Activated T-cell treated with anti-CD3 and anti-CD28 coated beads, Interleukin-2, amount 50 U/mL, for 1 hour (primary cell): ENCODE data around the gene ZFYVE16.
"Not testable (repeated sequence)": the region's sequence is repeated elsewhere in the genome, so short reads cannot be mapped to it uniquely, and the experiment has no call there.

Experiments
- DNase-seq: peaks from one replicate; pipeline ENCODE4 v3.0.0-alpha.2; 2020

The ZFYVE16 gene

DNA sequence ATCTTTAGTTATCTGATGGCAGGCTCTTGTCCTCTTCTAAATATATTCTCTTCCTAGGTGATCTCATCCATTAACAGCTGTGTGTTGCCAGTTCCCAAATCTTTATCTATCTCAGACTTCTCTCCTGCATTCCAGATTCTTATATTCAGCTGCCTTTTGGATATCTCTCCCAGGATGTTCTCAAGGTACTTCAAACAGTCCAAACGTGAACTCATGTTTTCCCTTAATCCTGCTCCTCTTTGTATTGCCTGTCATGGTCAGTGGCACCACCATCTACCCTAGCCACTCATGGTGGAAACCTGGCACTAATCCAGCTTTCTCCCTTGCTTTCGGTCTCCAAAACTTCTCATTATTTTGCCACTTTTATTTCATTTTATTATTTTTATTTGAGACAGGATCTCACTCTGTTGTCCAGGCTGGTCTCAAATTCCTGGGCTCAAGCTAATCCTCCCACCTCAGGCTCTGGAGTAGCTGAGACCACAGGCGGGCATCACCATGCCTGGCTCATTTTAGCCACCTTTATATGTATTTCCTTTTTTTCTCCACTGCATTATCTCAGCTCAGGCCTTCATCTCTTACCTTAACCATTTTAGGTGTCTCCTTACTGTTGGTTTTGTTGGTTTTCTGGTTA lies 3.8 kb downstream of the ZFYVE16 start:
- DNase-seq: no peak

DNA sequence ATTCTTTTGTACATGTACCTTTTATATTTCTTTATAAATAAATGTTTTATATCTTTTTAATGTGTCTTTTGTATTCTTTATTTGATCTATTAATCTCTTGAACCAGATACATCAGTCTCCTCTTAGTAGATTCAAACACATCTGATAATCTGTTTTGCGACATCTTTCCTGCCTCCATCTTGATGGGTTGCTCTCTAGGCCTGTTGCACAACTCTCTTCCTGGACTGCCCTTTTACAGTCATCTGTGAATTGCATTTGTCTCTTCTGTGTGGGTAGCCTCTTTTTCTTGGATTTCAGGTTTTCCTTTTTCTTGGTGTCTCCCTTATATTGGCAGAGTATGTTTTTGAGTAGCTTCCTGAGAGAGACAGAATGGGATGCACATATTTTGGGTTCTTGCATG lies 6.2 kb downstream of the ZFYVE16 start:
- DNase-seq: no peak

DNA sequence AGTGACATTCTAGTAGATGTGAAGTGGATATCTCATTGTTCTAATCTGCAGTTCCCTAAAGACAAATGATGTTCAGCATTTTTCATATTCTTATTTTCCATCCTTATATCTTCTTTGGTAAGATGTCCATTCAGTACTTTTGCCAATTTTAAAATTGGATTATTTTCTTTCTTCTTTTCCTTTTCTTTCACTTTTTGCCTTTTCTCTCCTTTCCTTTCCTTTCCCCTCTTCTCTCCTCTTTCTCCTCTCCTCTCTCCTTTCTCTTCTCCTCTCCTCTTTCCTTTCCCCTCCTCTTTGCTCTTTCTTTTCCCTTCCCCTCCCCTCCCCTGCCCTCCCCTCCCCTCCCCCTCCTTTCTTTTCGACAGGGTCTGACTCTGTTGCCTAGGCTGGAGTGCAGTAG lies 10.1 kb downstream of the ZFYVE16 start:
- no peak for DNase-seq

DNA sequence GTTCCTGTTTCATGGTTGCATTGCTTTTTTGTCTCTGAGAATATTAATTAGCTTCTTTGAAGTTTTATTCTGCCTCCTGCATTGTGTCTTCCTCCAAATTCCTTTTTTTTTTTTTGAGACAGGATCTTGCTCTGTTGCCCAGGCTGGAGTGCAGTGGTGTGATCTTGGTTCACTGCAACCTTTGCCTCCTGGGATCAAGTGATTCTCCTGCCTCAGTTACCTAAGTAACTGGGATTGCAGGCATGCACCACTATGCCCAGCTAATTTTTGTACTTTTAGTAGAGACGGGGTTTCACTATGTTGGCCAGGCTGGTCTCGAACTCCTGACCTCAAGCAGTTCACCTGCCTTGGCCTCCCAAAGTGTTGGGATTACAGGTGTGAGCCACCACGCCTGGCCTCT lies 16.5 kb downstream of the ZFYVE16 start:
- DNase-seq: not testable (repeated sequence)

DNA sequence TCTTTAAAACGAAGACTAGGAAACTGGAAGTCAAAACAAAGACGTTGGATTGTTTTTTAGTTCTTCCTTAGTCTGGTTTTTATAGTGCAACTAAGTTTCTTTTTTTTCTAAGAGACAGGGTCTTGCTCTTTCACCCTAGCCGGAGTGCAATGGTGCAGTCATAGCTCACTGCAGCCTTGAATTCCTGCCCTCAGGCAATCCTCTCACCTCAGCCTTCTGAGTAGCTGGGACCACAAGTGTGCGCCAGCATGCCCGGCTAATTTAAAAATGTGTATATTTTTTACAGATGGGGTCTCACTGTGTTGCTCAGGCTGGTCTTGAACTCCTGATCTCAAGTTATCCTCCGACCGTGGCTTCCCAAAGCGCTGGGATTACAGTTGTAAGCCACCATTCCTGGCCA lies 27.6 kb downstream of the ZFYVE16 start:
- no peak for DNase-seq

DNA sequence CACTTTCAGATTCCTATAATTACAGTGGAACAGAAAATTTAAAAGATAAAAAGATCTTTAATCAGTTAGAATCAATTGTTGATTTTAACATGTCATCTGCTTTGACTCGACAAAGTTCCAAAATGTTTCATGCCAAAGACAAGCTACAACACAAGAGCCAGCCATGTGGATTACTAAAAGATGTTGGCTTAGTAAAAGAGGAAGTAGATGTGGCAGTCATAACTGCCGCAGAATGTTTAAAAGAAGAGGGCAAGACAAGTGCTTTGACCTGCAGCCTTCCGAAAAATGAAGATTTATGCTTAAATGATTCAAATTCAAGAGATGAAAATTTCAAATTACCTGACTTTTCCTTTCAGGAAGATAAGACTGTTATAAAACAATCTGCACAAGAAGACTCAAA lies 29.5 kb downstream of the ZFYVE16 start:
- DNase-seq: no peak

DNA sequence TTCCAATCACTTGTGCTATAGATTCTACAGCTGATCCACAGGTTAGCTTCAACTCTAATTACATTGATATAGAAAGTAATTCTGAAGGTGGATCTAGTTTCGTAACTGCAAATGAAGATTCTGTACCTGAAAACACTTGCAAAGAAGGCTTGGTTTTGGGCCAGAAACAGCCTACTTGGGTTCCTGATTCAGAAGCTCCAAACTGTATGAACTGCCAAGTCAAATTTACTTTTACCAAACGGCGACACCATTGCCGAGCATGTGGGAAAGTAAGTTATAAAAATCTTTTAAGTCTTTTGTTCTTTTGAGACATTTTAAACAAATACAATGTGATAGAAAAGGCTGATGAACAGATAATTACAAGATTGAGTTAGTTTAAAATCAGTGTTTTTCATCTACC lies 30.9 kb downstream of the ZFYVE16 start:
- DNase-seq: no peak

DNA sequence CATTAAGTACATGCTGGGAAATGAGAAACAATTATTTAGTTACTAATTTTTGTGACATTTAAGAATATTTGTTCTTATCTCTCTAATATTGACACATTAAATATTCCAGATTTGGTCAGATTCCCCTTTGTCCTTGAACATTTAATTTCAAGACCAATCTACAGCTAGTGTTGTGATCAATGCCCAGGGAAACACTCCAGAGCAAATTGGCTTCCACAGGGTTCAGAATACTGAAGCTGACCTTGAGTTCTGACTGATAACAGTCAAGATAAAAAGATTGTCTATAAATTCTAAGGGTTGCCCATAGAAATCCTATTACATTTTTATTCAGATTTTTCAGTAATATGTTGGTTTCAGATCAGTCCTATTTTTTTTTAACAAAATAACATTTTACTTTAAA lies 31.3 kb downstream of the ZFYVE16 start:
- DNase-seq: no peak

DNA sequence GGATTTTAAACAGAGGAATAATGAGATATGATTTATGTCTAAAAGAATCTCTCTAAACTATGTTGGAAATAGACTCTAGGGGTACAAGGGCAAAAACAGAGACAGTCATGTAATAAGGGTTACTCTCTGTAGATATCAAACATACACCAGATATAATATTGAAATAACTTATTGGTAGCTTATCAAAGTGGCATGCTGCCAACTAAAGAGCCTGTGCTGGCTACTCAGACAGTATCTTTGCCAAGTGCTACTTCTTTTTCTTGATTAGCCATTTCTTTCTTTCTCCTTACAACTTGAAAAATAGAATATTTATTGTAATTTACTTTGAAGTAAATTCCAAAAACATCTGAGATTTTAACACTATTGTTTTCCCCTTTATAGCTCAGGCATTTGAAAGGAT lies 34.9 kb downstream of the ZFYVE16 start:
- DNase-seq: no peak

DNA sequence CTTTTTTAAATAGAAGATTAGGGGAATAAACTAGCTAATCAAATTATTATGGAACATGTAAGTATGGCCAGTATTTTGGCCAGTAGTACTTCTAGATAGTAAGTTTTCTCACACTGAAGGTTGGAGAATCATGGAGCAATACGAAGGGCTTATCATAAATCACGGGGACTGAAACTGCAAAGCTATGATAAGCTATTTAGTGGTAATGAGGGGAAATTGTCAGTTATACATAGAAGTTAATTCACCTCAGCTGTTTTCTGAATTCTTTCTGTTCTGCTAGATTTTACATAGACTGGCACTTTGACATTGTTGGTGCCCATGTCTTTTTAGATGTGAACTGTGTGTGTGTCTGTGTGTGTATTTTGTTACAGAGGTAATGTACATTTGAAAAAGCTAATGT lies 45.5 kb downstream of the ZFYVE16 start:
- DNase-seq: no peak

DNA sequence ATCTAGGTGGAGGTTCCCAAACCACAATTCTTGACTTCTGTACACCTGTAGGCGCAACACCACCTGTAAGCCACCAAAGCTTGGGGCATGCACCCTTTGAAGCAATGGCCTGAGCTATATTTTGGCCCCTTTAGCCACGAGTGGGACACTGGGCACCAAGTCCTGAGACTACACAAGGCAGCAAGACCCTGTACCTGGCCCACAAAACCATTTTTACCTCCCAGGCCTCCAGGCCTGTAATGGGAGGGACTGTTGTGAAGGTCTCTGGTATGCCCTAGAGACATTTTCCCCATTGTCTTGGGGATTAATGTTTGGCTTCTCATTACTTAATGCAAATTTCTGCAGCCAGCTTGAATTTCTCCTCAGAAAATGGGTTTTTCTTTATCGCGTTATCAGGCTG lies 55.4 kb downstream of the ZFYVE16 start:
- DNase-seq: no peak

DNA sequence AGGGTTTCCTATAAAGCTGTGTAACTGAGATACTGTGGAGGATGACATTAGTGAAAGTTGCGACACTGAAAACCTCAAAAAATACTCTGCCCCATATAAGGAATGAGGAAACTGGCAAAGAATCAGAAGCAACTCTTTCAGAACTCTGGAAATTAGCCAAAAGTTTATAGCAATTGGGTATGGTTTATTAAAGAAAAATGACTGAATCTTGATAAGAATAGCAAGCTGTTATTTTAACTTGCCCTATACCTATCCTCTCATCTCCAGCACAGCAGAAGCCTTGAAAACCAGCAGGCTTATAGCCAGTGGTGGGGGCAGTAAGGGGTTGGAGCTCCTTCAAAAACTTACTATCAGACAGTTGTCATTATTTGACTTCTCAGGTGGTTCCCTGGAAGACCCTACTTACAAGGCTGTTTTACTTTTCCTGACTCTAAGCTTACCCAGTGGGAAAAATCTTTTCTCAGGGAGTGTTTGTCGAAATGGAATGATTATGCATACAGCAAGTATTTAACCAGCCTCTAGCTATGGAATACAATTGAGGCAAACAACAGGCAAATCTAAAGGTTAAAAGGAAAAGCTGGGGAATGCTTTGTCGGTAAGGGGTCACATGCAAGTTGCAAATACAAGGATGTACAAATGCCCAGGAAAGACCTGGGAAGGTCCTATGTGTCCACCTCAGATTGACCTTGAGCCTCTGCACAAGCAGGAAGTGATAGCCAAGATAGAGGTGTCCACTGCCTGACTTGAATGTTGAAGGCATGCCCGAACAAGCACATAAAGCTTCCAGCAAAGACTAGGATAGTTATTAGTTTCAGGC lies 59.0 kb downstream of the ZFYVE16 start:
- no peak for DNase-seq

DNA sequence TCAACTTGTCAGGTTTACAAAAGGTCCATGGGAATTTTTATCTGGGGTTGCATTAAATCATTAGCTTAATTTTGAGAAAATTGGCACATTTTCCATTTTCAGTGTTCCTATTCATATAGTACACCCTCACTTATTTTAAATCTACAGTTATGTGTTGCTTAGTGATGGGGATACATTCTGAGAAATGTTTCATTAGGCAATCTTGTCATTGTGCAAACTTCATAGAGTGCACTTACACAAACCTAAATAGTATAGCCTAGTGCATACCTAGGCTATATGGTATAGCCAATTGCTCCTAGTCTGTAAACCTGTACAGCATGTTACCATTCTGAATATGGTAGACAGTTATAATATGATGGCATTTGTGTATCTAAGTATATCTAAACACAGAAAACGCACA lies 60.3 kb downstream of the ZFYVE16 start:
- no peak for DNase-seq

DNA sequence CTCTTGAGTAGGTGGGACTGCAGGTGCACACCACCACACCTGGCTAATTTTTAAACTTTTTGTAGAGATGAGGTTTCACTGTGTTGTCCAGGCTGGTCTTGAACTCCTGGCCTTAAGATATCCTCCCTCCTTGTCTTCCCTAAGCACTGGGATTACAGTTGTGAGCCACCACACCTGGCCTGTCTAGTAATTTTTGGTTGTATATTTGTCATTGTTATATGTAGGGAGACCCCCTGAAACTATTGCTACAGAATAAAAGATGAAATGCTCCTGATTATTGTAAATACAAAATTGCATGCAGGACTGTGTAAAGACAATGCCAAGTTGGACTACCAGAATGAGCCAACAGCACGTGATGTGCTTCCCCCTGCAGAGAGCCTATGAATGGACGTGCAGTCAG lies 62.8 kb downstream of the ZFYVE16 start:
- DNase-seq: not testable (repeated sequence)

DNA sequence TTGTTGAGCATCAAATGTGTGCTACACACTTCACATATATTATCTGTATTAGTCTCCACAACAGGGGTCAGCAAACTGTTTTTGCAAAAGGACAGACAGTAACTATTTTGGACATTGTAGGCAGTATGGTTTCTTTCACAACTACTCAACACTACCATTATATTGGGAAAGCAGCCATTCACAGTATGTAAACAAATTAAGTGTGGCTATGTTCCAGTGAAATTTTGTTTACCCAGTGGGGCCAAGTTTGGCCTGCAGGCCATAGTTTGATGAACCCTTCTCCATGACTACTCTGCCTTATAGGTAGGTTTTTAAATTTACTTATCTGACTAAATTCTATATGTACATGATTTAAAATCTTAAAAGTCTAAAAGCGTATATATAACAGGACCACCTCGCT lies 67.1 kb downstream of the ZFYVE16 start:
- DNase-seq: no peak

DNA sequence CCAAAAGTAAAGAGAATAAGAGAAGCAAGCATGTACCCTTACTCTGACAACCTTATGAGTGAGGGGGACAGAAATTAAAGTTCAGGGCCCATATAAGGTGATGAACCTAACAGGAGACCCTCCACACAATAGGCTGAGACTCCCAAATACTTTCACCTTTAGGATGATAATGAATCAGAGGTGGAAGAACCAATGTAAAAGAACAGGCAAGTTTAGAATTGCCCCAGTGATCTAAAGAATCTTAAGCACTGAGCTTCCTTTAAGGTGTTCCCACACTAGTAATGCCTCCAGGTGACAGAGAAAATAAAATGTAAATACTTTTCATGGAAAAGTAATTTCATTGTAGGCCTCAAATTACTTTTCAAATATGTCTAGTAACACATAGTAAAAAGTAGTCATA lies 71.8 kb downstream of the ZFYVE16 start:
- DNase-seq: no peak

DNA sequence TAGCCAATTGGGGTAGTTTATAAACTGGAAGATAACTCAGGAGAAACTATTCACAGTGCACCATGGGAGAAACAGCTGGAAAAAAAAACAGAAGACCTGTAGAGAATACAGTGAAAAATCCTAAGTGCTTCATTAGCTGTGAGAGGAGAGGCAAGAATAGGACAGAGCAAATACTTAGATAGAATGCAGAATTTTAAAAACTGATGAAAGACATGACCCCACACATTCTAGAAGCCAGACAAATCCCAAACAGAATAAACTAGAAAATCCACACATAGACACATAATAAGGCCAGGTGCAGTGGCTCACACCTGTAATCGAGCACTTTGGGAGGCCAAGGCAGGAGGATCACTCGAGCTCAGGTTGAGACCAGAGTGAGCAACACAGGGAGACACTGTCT lies 72.5 kb downstream of the ZFYVE16 start:
- no peak for DNase-seq

DNA sequence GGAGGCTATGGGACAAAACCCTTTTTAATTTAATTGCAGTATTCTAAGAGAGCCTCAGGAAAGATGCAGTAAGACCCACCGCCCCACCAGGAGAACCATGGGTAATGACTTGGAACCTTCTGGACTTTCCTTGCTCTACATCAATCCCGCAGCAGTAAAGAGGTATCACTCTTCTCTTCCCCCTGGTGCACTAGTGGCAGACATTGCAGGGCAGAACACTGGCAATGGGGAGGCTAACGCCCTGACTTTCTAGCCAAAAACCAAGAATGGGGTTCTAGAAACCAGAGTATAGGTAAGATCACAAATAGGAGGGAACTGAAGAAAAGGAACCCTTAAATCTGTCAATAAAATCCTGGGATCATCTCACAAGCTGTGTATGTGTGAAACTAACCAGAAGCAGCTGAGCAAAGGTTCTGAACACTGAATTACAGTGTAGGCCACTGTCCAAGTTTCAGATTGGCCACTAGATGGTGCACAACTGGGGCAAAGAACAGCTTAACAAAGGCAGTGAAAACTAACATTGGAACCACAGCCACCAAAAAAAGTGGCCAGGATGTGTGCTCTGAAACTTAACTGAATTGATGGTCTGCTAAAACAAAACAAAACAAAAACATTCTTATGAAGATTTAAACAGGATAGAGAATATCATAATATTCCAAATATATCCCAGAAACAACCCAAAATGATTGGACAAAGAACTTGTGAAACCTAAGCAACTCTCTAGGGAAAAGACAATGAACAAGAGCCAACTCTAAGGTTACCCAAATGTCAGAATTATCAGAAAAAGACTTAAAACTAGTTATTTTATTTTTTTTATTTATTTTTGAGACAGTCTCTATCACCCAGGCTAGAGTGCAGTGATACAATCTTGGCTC lies 73.4 kb downstream of the ZFYVE16 start:
- no peak for DNase-seq

DNA sequence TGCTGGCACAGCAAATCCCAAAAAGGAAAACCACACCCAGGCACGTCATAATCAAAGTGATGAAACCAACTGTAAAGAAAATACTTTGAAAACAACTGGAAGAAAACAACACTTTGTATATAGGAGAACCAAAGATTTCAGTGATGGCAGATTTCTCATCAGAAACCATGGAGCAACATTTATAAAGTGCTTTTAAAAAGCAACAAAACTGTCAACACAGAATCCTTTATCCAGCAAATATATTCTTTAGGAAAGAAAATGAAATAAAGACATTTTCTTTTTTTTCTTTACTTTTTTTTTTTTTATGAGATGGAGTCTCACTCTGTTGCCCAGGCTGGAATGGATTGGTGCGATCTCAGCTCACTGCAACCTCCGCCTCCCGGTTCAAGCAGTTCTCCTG lies 74.7 kb downstream of the ZFYVE16 start:
- no peak for DNase-seq

DNA sequence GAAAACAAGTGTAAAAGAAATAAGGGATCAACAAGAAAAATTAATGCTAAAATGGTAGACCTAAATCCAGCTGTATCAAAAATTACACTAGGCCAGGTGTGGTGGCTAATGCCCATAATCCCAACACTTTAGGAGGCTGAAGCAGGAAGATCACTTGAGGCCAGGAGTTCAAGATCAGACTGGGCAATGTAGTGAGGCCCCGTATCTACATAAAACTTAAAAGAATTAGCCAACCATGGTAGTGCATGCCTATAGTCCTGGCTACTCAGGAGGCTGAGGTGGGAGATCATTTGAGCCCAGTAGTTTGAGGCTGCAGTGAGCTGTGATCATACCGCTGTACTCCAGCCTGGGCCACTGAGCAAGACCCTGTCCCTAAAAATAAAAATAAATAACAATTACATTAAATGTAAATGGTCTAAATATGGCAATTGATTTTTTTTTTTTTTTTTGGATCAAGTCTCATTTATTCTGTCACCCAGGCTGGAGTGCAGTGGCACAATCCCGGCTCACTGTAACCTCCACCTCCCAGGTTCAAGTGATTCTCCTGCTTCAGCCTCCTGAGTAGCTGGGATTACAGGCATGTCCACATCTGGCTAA lies 75.9 kb downstream of the ZFYVE16 start:
- no peak for DNase-seq

DNA sequence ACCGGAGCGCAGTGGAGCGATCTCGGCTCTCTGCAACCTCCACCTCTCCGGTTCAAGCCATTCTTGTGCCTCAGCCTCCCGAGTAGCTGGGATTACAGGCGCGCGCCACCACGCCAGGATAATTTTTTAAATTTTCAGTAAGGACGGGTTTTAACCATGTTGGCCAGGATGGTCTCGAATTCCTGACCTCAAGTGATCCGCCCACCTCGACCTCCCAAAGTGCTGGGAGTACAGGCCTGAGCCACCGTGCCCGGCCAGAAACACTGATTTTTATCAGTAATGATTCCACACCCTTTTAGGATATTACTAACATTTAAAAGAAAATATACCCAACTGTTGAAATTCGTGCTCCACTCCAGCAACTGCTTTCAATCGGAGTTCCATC lies 79.6 kb downstream of the ZFYVE16 start:
- DNase-seq: no peak

DNA sequence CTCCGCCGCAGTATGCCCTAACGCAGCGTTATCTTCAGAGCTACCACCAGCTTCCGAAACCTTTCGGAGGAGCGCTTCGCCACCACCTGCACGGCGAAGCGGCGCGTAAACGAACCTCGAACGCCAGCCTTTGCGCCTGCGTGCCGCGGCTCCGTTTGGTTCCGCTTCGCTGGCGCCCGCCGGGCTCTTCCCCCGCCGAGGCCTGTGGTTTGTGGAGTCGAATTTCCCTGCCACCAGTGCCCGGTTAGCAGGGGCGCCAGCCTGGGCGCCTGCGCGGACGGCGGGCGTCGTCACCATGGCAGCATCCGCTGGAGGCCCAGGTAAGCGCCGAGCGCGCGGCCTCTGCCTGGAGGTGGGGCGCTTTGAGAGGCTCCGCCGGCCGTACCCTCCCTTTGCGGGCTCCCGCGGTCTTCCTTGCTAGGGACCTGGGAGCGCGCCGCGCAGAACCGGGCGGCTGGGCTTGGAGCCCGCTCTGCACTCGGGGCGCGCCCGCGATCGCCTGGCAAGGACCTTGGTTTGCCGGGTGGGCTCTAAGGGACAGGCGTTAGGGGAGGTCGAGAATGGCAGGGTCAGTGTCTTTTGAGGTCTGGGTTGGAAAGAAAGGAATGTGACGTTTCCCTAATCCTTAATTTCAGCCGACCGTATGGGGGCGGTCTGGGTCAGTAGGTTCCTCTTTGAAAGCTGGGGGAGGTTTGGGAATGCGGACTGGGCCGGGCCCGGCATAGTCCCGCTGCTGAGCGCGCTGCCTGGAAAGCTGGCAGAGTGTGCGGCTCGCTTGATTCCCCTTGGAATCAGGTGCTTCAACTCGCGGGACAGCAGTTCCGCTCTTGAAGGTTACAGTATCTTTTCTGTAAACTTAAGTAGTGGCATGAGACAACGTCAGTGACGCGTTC lies 80.2 kb downstream of the ZFYVE16 start, which contains the start of gene FAM151B:
Gene FAM151B, plus strand, starts transcription at position 272 of the 893 bp plus-strand sequence. Its CDS starts 24 bp downstream, at position 296.
- peak; percentile 73 for DNase-seq
